IMR-90 (cell line): ENCODE measurements around the gene CFDP1. TPM values are rescaled to one million over a fixed set of nuclear protein-coding genes. Genes with fewer than 3 reads are reported as not detected.
"Not testable (repeated sequence)": the region's sequence is repeated elsewhere in the genome, so short reads cannot be mapped to it uniquely, and the experiment has no call there.

ENCODE experiments used
- ATAC-seq: fragments of 200-7000 bp; cut with Tn5 transposase; 2 replicates; pipeline ENCODE4 v1.9.1; 2020; ENCODE audit warnings: low read depth, mild to moderate bottlenecking, moderate library complexity
- BruUV-seq: library from RNA; stranded (reverse); fragments of 400-500 nt; replicated peaks from 2 replicates; lab custom pipeline; 2021; lab: Mats Ljungman, UMichigan
- CTCF ChIA-PET: fragments of 300-600 bp; formaldehyde crosslinking; extraction: SDS; loops from one replicate; lab custom pipeline; 2021; ENCODE audit warnings: antibody characterized with exemption; lab: Yijun Ruan, JAX
- POLR2A ChIA-PET: fragments of 300-600 bp; sonication (Branson Sonifier 250); formaldehyde crosslinking; loops from one replicate; lab custom pipeline; 2022; ENCODE audit warnings: antibody characterized with exemption; ENCODE audit not compliant: unreplicated experiment; lab: Charles Lee
- DNase-seq: peaks from one replicate; pipeline ENCODE4 v3.0.0; 2013
- H2AFZ ChIP-seq: replicated peaks from 2 replicates; pipeline ENCODE3; 2013; ENCODE audit warnings: low read length, mild to moderate bottlenecking; ENCODE audit not compliant: poor library complexity
- H2AK5ac ChIP-seq: 2 replicates; pipeline ENCODE4 v1.6.1; 2013; ENCODE audit warnings: low read depth, low read length, inconsistent platforms
- H2AK9ac ChIP-seq: replicated peaks from 2 replicates; pipeline ENCODE3; 2013; ENCODE audit warnings: mild to moderate bottlenecking, low read depth, low read length, moderate library complexity; ENCODE audit not compliant: poor library complexity
- H2BK120ac ChIP-seq: 2 replicates; pipeline ENCODE4 v1.6.1; 2013; ENCODE audit warnings: low read depth, low read length, inconsistent platforms
- H2BK15ac ChIP-seq: 3 replicates; pipeline ENCODE4 v1.6.1; 2013; ENCODE audit warnings: low read depth, low read length, inconsistent platforms
- H2BK20ac ChIP-seq: 2 replicates; pipeline ENCODE4 v1.6.1; 2013; ENCODE audit warnings: low read depth, mild to moderate bottlenecking, inconsistent platforms, low read length, moderate library complexity
- H2BK5ac ChIP-seq: 2 replicates; pipeline ENCODE4 v1.6.1; 2013; ENCODE audit warnings: mild to moderate bottlenecking, low read depth, low read length, inconsistent platforms; ENCODE audit not compliant: poor library complexity, severe bottlenecking
- H3K14ac ChIP-seq: replicated peaks from 2 replicates; pipeline ENCODE4 v1.6.1; 2013; ENCODE audit warnings: low read depth, low read length, inconsistent platforms
- H3K18ac ChIP-seq: 2 replicates; pipeline ENCODE4 v1.6.1; 2013; ENCODE audit warnings: low read depth, low read length, control low read depth
- H3K23ac ChIP-seq: 2 replicates; pipeline ENCODE4 v1.6.1; 2013; ENCODE audit warnings: low read depth, low read length, inconsistent platforms
- H3K27ac ChIP-seq: 2 replicates; pipeline ENCODE4 v1.5.1; 2013; ENCODE audit warnings: mild to moderate bottlenecking, control low read depth, low read length; ENCODE audit not compliant: insufficient read depth
- H3K27me3 ChIP-seq: 2 replicates; pipeline ENCODE4 v1.6.1; 2013; ENCODE audit warnings: low read length; ENCODE audit not compliant: control insufficient read depth, insufficient read depth
- H3K36me3 ChIP-seq: 2 replicates; pipeline ENCODE4 v1.6.1; 2013; ENCODE audit warnings: low read length, mixed read lengths; ENCODE audit not compliant: control insufficient read depth, insufficient read depth
- H3K4ac ChIP-seq: 2 replicates; pipeline ENCODE4 v1.6.1; 2013; ENCODE audit warnings: low read depth, low read length, inconsistent platforms
- H3K4me1 ChIP-seq: 2 replicates; pipeline ENCODE4 v1.6.1; 2013; ENCODE audit warnings: low read length, mixed read lengths; ENCODE audit not compliant: control insufficient read depth, insufficient read depth
- H3K4me2 ChIP-seq: 2 replicates; pipeline ENCODE4 v1.6.1; 2013; ENCODE audit warnings: low read depth, mild to moderate bottlenecking, control low read depth, low read length, moderate library complexity
- H3K4me3 ChIP-seq: 2 replicates; pipeline ENCODE4 v1.5.1; 2013; ENCODE audit warnings: low read depth, mild to moderate bottlenecking, control low read depth, low read length, moderate library complexity; ENCODE audit not compliant: insufficient read depth
- H3K56ac ChIP-seq: 2 replicates; pipeline ENCODE4 v1.6.1; 2013; ENCODE audit warnings: low read length, inconsistent platforms; ENCODE audit not compliant: insufficient read depth; ENCODE audit errors: extremely low read depth
- H3K79me1 ChIP-seq, 2 experiments: 2 replicates each; pipeline ENCODE4 v1.6.1; 2013; ENCODE audit warnings: low read length in 2 of 2, inconsistent platforms in 1 of 2, low read depth in 1 of 2
- H3K9ac ChIP-seq: 2 replicates; pipeline ENCODE4 v1.6.1; 2013; ENCODE audit warnings: low read depth, low read length, control low read depth
- H3K9me1 ChIP-seq: 2 replicates; pipeline ENCODE4 v1.6.1; 2013; ENCODE audit warnings: low read length, inconsistent platforms; ENCODE audit not compliant: insufficient read depth
- H3K9me3 ChIP-seq: 2 replicates; pipeline ENCODE4 v1.6.1; 2013; ENCODE audit warnings: low read length; ENCODE audit not compliant: control insufficient read depth, insufficient read depth
- H4K20me1 ChIP-seq: 2 replicates; pipeline ENCODE4 v1.6.1; 2013; ENCODE audit warnings: low read length, inconsistent platforms; ENCODE audit not compliant: insufficient read depth
- H4K5ac ChIP-seq: 2 replicates; pipeline ENCODE4 v1.6.1; 2013; ENCODE audit warnings: mild to moderate bottlenecking, low read depth, low read length, control low read depth
- H4K8ac ChIP-seq, 2 experiments: 2 replicates each; pipeline ENCODE4 v1.6.1; 2013; ENCODE audit warnings: low read depth in 2 of 2, low read length in 2 of 2, control low read depth in 1 of 2, inconsistent platforms in 1 of 2
- H4K91ac ChIP-seq: 2 replicates; pipeline ENCODE4 v1.6.1; 2013; ENCODE audit warnings: low read depth, low read length, inconsistent platforms; ENCODE audit not compliant: insufficient read depth
- WGBS, 2 experiments: methylation state at CpG; one replicate each; pipeline versions ENCODE4 v1.1.5 to v1.1.7; 2013; ENCODE audit warnings: missing lambda C conversion rate in 2 of 2; ENCODE audit not compliant: insufficient read length in 1 of 2; ENCODE audit errors: extremely low coverage in 2 of 2; 5-methylcytosine and 5-hydroxymethylcytosine counted together
- dilution Hi-C: fragments of 300-500 bp; cut with HindIII; formaldehyde crosslinking; loops from one replicate; pipeline ENCODE4 v1.14.3; 2018; ENCODE audit warnings: low sequenced_read_pairs; ENCODE audit not compliant: unreplicated experiment
- in situ Hi-C: fragments of 300-500 bp; cut with MboI; formaldehyde crosslinking; loops from 3 replicates; pipeline ENCODE4 v1.14.3; 2019; ENCODE audit warnings: low sequenced_read_pairs, inconsistent platforms, mixed read lengths
- intact Hi-C: fragments of 100-400 bp; cut with micrococcal nuclease; formaldehyde crosslinking; loops from 2 replicates; pipeline ENCODE4 v1.10.0; 2022
- polyA plus RNA-seq, 3 experiments: library from polyadenylated mRNA; depleted of rRNA; stranded (reverse); fragments of >200 nt; gene quantifications; 2 replicates each; pipeline ENCODE4 v1.2.3, GENCODE V29; 2012; ENCODE audit warnings: low replicate concordance in 1 of 3
- total RNA-seq: library from RNA; depleted of rRNA; stranded (reverse); fragments of >200 nt; gene quantifications from 2 replicates; pipeline ENCODE4 v1.2.3, GENCODE V29; 2012

Gene CFDP1
- total and polyA plus RNA-seq, 2 of the 4 experiments (the other 2 are of a cell fraction), result 15.6 to 38.7 TPM

DNA sequence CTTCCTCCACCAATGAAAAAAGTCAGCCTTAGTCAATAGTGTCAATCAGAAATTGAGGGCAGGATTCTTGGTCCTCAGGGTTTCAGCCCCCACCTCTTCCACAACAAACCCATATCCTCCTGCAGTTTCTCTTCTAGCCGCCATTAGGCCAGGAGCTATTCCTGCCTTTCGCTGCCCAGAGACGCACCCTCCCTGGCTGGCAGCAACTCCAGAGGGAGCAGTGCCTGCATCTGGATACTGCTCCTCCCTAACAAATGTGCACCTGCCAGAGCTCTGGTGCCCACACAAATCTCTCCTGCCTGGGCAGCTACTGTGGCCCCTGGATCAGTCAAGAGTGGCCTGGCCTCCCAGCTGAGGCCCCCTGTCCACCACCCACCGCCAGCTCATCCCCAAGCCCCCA lies 23.2 kb upstream of the CFDP1 start:
- DNase-seq, BruUV-seq, H2AFZ ChIP-seq, H2BK20ac ChIP-seq, H3K4me1 ChIP-seq, H3K4ac ChIP-seq, H3K4me3 ChIP-seq, H3K18ac ChIP-seq, H2BK5ac ChIP-seq, H2AK9ac ChIP-seq, H3K27me3 ChIP-seq, H2BK120ac ChIP-seq, H3K36me3 ChIP-seq, H4K8ac ChIP-seq, H3K14ac ChIP-seq, H3K56ac ChIP-seq, H3K9ac ChIP-seq, dilution Hi-C loops, in situ Hi-C loops, H3K9me3 ChIP-seq, ATAC-seq, H4K91ac ChIP-seq, H3K23ac ChIP-seq, intact Hi-C loops, H2AK5ac ChIP-seq, H3K27ac ChIP-seq, CTCF ChIA-PET, H2BK15ac ChIP-seq, H4K5ac ChIP-seq, H3K4me2 ChIP-seq: not testable (repeated sequence)
- WGBS, 2 experiments, result 96% methylated on average over 3 of the region's 4 CpGs; no CpG with 5 or more reads in 1 of the 2 experiments
- H3K79me1 ChIP-seq, result peaks cover 32 to 78% of the 10 kb centered on the region in 2 experiments
- POLR2A ChIA-PET, result interaction anchor here (0.6 kb wide), 1 partner anchor 181 kb away, joined by 10 read pairs; no protein-coding TSS in a partner anchor
- H3K9me1 ChIP-seq, result peaks cover 20% of the 10 kb centered on the region
- H4K20me1 ChIP-seq, result peaks cover 45% of the 10 kb centered on the region
